Activated naive CD4-positive, alpha-beta T cell treated with anti-CD3 and anti-CD28 coated beads for 36 hours (primary cell): ENCODE measurements around the gene ARSK. TPM values are rescaled to one million over a fixed set of nuclear protein-coding genes. Genes with fewer than 3 reads are reported as not detected.
A peak's percentile ranks its signal among the peaks of the same experiment; 100 is the strongest.

Experiments
- CTCF ChIA-PET: fragments of 350-600 bp; sonication (Branson Sonifier 250); formaldehyde crosslinking; loops from one replicate; lab custom pipeline; 2021; ENCODE audit warnings: antibody characterized with exemption; lab: Charles Lee
- DNase-seq: peaks from one replicate; pipeline ENCODE4 v3.0.0-alpha.2; 2020
- H3K27ac Mint-ChIP-seq: one replicate; pipeline ENCODE4 v1.8.0; 2021; ENCODE audit warnings: mild to moderate bottlenecking, mixed read lengths
- H3K27me3 Mint-ChIP-seq: one replicate; pipeline ENCODE4 v1.8.0; 2021; ENCODE audit warnings: low read depth, mixed read lengths
- H3K36me3 Mint-ChIP-seq: one replicate; pipeline ENCODE4 v1.8.0; 2021; ENCODE audit warnings: low read depth, mixed read lengths
- H3K4me1 Mint-ChIP-seq: one replicate; pipeline ENCODE4 v1.8.0; 2021; ENCODE audit warnings: low read depth, mixed read lengths
- H3K4me3 Mint-ChIP-seq: one replicate; pipeline ENCODE4 v1.8.0; 2021; ENCODE audit warnings: mild to moderate bottlenecking, moderate library complexity, mixed read lengths
- H3K9me3 Mint-ChIP-seq: one replicate; pipeline ENCODE4 v1.8.0; 2021; ENCODE audit warnings: mixed read lengths
- intact Hi-C: fragments of 100-400 bp; cut with micrococcal nuclease; formaldehyde crosslinking; loops from one replicate; pipeline ENCODE4 v1.15.1; 2023
- total RNA-seq, 2 experiments: library from RNA; stranded (reverse); gene quantifications; one replicate each; pipeline ENCODE4 v1.2.3, GENCODE V29; 2021

ARSK gene
- total RNA-seq, 2 experiments from 2014 or later: 4.5 to 5.1 TPM

GRCh38 chr5:95532415-95532814 is 22.5 kb upstream of the ARSK start:
- no peak for DNase-seq
- H3K4me3 Mint-ChIP-seq: no peak overlapping the region
- H3K9me3 Mint-ChIP-seq: no peaks in the 10 kb centered on the region
- H3K4me1 Mint-ChIP-seq: peaks cover 22% of the 10 kb centered on the region
- H3K36me3 Mint-ChIP-seq: peaks cover 51% of the 10 kb centered on the region
- H3K27me3 Mint-ChIP-seq: no peaks in the 10 kb centered on the region
- H3K27ac Mint-ChIP-seq: no peak overlapping the region
- intact Hi-C loops: no loop called here
- CTCF ChIA-PET: no interaction called here

GRCh38 chr5:95533106-95533505 is 21.8 kb upstream of the ARSK start:
- CTCF ChIA-PET: no interaction called here

DNA sequence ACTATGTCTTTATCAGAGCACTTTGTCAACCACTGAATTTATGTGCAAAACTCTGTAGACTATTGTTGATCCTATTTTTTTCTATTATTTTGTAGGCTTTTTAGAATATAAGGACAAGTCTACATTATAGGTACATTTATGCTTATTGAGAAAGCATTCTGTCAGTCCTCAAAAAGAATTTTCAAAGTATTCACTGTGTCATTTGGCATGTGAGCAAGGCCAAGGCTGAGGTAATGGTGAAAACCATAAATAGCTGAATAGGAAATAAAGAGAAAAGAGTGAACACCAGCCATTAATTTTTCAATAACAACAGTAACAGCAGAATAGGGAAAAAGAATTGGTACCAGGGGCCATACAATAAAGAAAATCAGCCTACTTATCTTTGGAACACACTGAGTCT is 21.1 kb upstream of the ARSK start:
- Mint-ChIP-seq H3K27me3 (no peaks in the 10 kb centered on the region), H3K4me1 (peaks cover 22% of the 10 kb centered on the region), H3K9me3 (no peaks in the 10 kb centered on the region), H3K27ac (no peak overlapping the region), H3K4me3 (no peak overlapping the region), H3K36me3 (peaks cover 41% of the 10 kb centered on the region)
- no peak for DNase-seq
- CTCF ChIA-PET: interaction anchor here (0.7 kb wide), 1 partner anchor 109 kb away, joined by 3 read pairs; no protein-coding TSS in a partner anchor
- intact Hi-C loops: no loop called here

More at GRCh38 chr5:95533106-95533505, 21.8 kb upstream of the ARSK start:
- DNase-seq: no peak
- H3K4me3 Mint-ChIP-seq: no peak overlapping the region
- no peak overlapping the region for H3K27ac Mint-ChIP-seq
- intact Hi-C loops: no loop called here
- no peaks in the 10 kb centered on the region for H3K9me3 Mint-ChIP-seq
- no peaks in the 10 kb centered on the region for H3K27me3 Mint-ChIP-seq
- peaks cover 22% of the 10 kb centered on the region for H3K4me1 Mint-ChIP-seq
- H3K36me3 Mint-ChIP-seq: peaks cover 44% of the 10 kb centered on the region

- H3K9me3 Mint-ChIP-seq: no peaks in the 10 kb centered on the region
- intact Hi-C loops: no loop called here
- no peak overlapping the region for H3K4me3 Mint-ChIP-seq
- CTCF ChIA-PET: no interaction called here
- DNase-seq: no peak
- no peaks in the 10 kb centered on the region for H3K27me3 Mint-ChIP-seq
- H3K27ac Mint-ChIP-seq: no peak overlapping the region
- H3K4me1 Mint-ChIP-seq: peaks cover 22% of the 10 kb centered on the region
- H3K36me3 Mint-ChIP-seq: peaks cover 50% of the 10 kb centered on the region
Measured at GRCh38 chr5:95537501-95537900, 17.4 kb upstream of the ARSK start.

- no peak overlapping the region for H3K4me3 Mint-ChIP-seq
- intact Hi-C loops: no loop called here
- H3K4me1 Mint-ChIP-seq: peaks cover 10% of the 10 kb centered on the region
- H3K27me3 Mint-ChIP-seq: no peaks in the 10 kb centered on the region
- no peak for DNase-seq
- CTCF ChIA-PET: interaction anchor here (0.7 kb wide), 1 partner anchor 68 kb away, joined by 6 read pairs; no protein-coding TSS in a partner anchor
- no peak overlapping the region for H3K27ac Mint-ChIP-seq
- H3K9me3 Mint-ChIP-seq: no peaks in the 10 kb centered on the region
- peaks cover 24% of the 10 kb centered on the region for H3K36me3 Mint-ChIP-seq
Measured at GRCh38 chr5:95543017-95543705, 11.7 kb upstream of the ARSK start.

DNA sequence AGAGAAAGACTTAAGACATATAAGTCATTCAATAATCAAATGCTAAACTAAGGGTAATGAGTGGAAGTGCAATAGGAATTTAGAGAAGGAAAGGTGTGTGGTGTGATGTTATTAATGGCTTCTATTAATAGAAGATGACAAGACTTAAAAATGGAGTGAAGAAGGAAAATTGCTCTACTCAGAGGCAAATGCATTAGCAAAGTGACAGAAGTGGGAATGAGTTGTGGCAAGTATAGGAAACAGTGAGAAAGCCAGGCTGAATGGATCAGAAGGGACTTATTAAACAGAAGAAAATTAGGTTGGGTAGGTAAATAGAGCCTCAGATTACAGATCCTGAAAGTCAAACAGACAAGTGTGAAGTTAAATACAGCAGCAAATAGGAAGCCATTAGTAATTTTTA is 5.9 kb upstream of the ARSK start:
- H3K27ac Mint-ChIP-seq: no peak overlapping the region
- CTCF ChIA-PET: no interaction called here

DNA sequence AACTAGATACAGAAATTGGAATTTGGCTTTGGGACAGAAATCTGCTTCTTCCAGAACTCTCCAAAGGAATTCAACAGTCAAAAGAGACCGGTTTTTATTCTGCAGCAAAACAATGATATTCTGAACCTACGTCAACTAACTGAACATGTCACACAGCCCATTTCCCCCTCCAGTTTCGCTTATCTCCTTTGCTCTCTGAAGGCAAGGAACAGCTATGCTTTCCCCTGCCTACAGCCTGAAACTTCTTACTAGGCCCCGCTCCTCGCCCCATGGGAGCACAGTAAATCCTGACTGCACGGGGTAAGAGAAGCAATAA is 612 bp upstream of the ARSK start:
- Mint-ChIP-seq H3K4me1 (peaks cover 45% of the 10 kb centered on the region), H3K27me3 (no peaks in the 10 kb centered on the region), H3K27ac (peak overlapping the region; percentile 93), H3K36me3 (peaks cover 5% of the 10 kb centered on the region), H3K9me3 (no peaks in the 10 kb centered on the region), H3K4me3 (peak overlapping the region; percentile 87)
- CTCF ChIA-PET: interaction anchor here (1.2 kb wide), 1 partner anchor 69 kb away, joined by 4 read pairs; no protein-coding TSS in a partner anchor
- intact Hi-C loops: loop anchor here (1.0 to 10.0 kb wide), 8 partner anchors 208 to 1629 kb away; partner anchors contain the start of genes CAST, ELL2, KIAA0825 and MCTP1
- DNase-seq: no peak

More for the DNA sequence above, 5.9 kb upstream of the ARSK start:
- Mint-ChIP-seq H3K9me3 (no peaks in the 10 kb centered on the region), H3K36me3 (peaks cover 15% of the 10 kb centered on the region), H3K27me3 (no peaks in the 10 kb centered on the region), H3K4me3 (no peak overlapping the region), H3K4me1 (peaks cover 33% of the 10 kb centered on the region)
- intact Hi-C loops: no loop called here
- no peak for DNase-seq

DNA sequence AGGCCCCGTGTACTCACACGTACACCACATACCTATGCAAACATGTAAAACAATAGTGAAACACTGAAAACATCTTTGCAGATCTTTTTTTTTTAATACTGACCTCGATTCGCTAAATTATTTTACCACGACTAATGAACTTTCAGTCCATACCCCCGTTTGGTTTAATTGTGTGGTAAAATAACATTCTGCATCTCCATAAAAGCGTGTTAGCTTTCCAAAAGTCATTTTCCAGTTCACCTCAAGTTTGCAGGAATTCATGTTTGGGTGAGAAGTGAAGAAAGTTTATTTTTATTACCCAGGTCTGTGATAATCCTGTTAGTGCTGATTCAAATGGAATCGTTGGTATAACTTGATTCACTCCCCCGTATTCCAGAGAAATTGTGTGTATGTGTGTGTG is 652 bp downstream of the ARSK start:
- Mint-ChIP-seq H3K27me3 (no peaks in the 10 kb centered on the region), H3K27ac (peak overlapping the region; percentile 93), H3K4me3 (peak overlapping the region; percentile 87), H3K9me3 (no peaks in the 10 kb centered on the region), H3K4me1 (peaks cover 43% of the 10 kb centered on the region), H3K36me3 (peaks cover 5% of the 10 kb centered on the region)
- no peak for DNase-seq
- CTCF ChIA-PET: no interaction called here
- intact Hi-C loops: loop anchor here (1.0 to 10.0 kb wide), 8 partner anchors 36 to 1107 kb away; partner anchors contain the start of genes CAST, ELL2, GPR150 and MCTP1

GRCh38 chr5:95557841-95558240 is 2.9 kb downstream of the ARSK start:
- no peak for DNase-seq
- CTCF ChIA-PET: no interaction called here
- H3K36me3 Mint-ChIP-seq: peaks cover 2% of the 10 kb centered on the region
- H3K4me1 Mint-ChIP-seq: peaks cover 27% of the 10 kb centered on the region
- H3K9me3 Mint-ChIP-seq: no peaks in the 10 kb centered on the region
- intact Hi-C loops: loop anchor here (10.0 kb wide), 2 partner anchors 273 to 407 kb away; partner anchors contain the start of genes ELL2 and MCTP1
- no peak overlapping the region for H3K27ac Mint-ChIP-seq
- H3K4me3 Mint-ChIP-seq: no peak overlapping the region
- no peaks in the 10 kb centered on the region for H3K27me3 Mint-ChIP-seq

DNA sequence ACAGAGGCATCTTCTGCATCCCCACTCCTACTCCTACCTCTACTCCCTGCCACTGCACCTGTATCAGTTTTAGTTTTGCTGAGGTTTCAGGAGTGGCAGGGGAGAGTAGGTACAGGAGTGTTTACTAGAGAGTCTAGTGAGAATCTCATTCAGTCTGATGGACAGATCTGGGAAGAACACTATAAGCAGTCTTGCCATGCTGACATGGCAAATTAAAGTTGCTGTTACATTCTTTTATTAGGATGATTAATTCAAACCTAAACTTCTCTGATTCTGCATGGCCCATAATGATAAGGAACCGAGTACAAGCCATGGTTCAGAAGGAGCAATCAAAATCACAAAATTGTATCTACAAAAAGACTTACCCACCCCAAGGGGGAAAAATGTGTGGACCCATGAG is 7.4 kb downstream of the ARSK start:
- Mint-ChIP-seq H3K36me3 (peaks cover 7% of the 10 kb centered on the region), H3K4me1 (peaks cover 15% of the 10 kb centered on the region), H3K27ac (no peak overlapping the region), H3K4me3 (no peak overlapping the region), H3K9me3 (no peaks in the 10 kb centered on the region), H3K27me3 (no peaks in the 10 kb centered on the region)
- CTCF ChIA-PET: no interaction called here
- DNase-seq: no peak
- intact Hi-C loops: no loop called here

GRCh38 chr5:95563367-95563766 is 8.5 kb downstream of the ARSK start:
- H3K27me3 Mint-ChIP-seq: no peaks in the 10 kb centered on the region
- no peak overlapping the region for H3K27ac Mint-ChIP-seq
- H3K4me3 Mint-ChIP-seq: no peak overlapping the region
- H3K36me3 Mint-ChIP-seq: peaks cover 13% of the 10 kb centered on the region
- CTCF ChIA-PET: no interaction called here
- no peak for DNase-seq
- intact Hi-C loops: no loop called here
- no peaks in the 10 kb centered on the region for H3K9me3 Mint-ChIP-seq
- peaks cover 11% of the 10 kb centered on the region for H3K4me1 Mint-ChIP-seq

DNA sequence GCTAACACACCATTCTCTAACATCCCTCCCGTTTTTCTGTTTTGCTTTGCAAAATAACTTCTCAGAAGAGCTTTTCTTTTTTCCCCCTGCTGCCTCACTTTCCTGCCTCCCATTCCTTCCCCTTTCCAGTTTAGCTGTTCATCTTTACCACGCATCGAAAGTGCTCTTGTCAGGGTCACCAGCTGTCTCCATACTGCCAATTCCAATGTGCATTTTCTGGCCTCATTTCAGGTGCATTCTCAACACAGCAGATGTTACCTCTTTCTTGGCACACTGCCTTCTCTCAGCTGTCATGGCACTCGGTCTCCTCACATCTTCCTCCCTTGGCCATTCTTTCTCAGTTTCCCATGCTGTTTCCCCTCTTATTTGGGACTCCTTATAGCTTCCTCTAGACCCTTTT is 9.5 kb downstream of the ARSK start:
- CTCF ChIA-PET: no interaction called here
- Mint-ChIP-seq H3K27me3 (no peaks in the 10 kb centered on the region), H3K27ac (no peak overlapping the region), H3K4me3 (no peak overlapping the region), H3K4me1 (peaks cover 11% of the 10 kb centered on the region), H3K9me3 (no peaks in the 10 kb centered on the region), H3K36me3 (peaks cover 15% of the 10 kb centered on the region)
- intact Hi-C loops: no loop called here
- no peak for DNase-seq

- intact Hi-C loops: no loop called here
- Mint-ChIP-seq H3K4me3 (no peak overlapping the region), H3K27ac (no peak overlapping the region), H3K36me3 (peaks cover 15% of the 10 kb centered on the region), H3K4me1 (peaks cover 11% of the 10 kb centered on the region), H3K27me3 (no peaks in the 10 kb centered on the region), H3K9me3 (no peaks in the 10 kb centered on the region)
- CTCF ChIA-PET: no interaction called here
- no peak for DNase-seq
Measured at GRCh38 chr5:95565280-95565920, 10.5 kb downstream of the ARSK start.
